ENCODE results near the gene NWD2.

GRCh38 chr4:37219242-37219641 is 25.3 kb upstream of the NWD2 start:
- no peak for TF ChIP-seq RAD21 (conservative IDR thresholded peaks at IDR 0.05 in 1 of 2, IDR thresholded peaks at IDR 0.05 in 1 of 2)
- no peak for TF ChIP-seq POLR2A (IDR thresholded peaks at IDR 0.05; ENCODE audit: low read length)
- TF ChIP-seq EP300 (IDR thresholded peaks at IDR 0.05): no peak
- TF ChIP-seq HOXA7 (CRISPR knock-in tag; IDR thresholded peaks at IDR 0.05): no peak
- TF ChIP-seq USF2 (IDR thresholded peaks at IDR 0.05): no peak
- no peak for TF ChIP-seq CTCF (IDR thresholded peaks at IDR 0.05)
- no peak for TF ChIP-seq FOSB (CRISPR knock-in tag; IDR thresholded peaks at IDR 0.05)
- no peak for TF ChIP-seq SREBF2 (IDR thresholded peaks at IDR 0.05)
- TF ChIP-seq ZNF302 (CRISPR knock-in tag; IDR thresholded peaks at IDR 0.05): no peak
- no peak for TF ChIP-seq HES2 (IDR thresholded peaks at IDR 0.05)
- TF ChIP-seq ESRRA (IDR thresholded peaks at IDR 0.05; ENCODE audit: borderline replicate concordance, low read length): no peak
- TF ChIP-seq NFE2L2 (conservative IDR thresholded peaks at IDR 0.05; ENCODE audit: low read length): no peak

Data from A549 (cell line).